ENCODE measurements around the gene PSKH1.

The PSKH1 gene

DNA sequence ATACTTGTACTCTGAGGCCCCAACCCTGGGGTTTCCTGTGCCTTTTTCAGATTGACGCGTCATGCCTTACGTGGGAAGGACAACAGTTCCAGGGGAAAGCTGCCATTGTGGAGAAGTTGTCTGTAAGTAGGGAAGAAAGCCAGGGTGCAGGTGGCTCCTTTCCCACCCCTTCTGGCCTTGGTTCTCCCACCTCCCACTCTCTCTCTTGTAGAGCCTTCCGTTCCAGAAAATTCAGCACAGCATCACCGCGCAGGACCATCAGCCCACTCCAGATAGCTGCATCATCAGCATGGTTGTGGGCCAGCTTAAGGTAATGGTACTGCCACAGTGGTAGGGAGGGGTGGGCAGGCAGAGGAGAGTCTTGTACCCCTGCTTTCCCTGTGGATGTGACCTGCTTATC is 24.8 kb upstream of the PSKH1 start:
- FAIRE-seq: no peak

DNA sequence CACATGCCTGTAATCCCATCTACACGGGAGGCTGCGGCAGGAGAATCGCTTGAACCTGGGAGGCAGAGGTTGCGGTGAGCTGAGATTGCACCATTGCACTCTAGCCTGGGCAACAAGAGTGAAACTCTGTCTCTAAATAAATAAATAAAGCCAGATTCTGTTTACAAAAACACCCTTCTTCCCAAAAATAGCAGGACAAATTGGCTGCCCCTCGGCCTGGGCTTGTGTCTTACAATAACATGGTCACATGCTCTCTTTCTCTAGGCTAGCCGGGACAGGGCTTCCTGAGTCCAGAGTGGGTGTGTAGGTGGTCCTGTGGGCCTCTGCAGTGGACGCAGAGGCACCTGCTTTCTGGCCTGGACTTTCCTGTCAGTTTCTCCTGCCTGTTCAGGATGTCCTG is 23.4 kb upstream of the PSKH1 start:
- no peak for FAIRE-seq

DNA sequence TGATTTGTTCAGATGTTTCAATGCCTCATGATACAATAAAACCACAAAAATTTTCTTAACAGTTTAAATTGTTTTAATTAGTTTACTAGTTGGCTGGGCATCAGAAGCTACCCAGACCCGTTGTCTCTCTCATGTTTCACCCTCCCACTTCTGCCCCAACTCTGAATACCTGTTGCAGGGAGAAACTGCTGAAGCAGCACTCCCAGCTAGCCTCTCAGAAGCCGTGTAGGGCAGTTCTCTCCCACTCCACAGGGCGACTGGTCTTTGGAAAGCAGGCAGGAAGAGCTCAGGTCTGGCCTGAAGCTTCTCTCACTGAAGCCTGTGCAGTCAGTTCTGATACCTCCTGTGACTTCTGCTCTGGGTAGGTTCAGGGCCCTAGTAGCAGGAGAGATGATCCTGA is 21.8 kb upstream of the PSKH1 start:
- no peak for FAIRE-seq

DNA sequence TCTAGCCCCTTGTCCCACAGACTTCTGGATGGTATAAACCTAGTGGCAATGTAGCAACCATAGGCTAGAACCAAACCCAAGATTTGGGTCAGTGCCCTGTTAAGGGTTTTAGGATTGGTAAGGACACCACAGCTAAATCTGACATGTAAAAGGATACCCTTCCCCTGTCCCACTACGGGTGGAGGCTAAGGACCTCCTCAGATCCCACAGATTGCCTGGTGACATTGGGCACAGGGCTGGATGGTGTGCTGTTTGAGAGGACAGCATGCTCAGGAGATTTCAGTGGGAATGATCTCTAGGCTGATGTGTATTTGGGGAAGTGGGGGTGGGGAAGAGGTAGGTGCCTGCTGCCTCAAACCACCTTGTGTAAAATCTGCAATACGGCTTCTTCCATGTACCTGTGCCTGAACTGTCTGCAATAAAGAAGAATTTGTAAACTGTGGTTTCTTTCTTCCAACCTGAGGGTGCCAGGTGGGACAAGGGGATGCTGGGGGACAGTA is 20.9 kb upstream of the PSKH1 start:
- no peak for FAIRE-seq

DNA sequence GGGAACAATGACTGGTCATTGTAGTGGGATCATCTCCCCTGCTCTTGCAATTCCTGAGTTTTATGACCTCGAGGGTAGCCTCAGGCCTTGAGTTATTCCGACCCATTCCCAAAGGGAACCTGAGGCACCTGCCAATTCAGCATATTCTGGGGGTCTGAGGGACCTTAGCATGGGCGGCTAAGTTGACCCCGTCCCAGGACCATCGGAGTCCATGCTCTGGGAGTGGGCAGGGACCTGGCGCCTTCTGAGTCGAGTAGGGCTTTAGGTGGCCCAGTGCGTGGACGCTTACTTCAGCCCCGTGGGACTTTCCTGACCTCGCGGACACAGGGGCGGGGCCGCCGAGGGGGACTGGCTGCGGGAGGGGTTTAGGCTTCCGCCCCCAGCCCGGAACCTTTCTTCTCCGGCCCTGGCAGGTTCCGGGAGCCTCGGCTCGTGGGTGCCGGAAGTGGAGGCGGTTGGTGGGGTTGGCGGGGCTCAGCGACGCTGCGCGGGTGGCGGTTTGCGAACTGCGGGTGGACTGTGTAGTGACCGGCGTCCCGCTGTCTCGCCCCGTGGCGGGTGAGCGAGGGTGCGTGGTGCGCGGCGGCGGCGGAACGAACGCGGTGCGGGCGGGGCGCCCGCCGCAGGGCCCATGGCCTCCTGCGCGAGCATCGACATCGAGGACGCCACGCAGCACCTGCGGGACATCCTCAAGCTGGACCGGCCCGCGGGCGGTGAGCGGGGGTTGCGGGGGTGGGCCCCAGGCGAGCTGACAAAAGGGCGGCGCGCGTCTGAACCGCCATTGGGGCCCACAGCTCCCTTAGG is 20.2 kb upstream of the PSKH1 start, which contains the start of gene EDC4:
EDC4 (plus strand) TSS at position 422 of the 804 bp plus-strand sequence; CDS start at position 632, 210 bp downstream.
- FAIRE-seq: no peak

GRCh38 chr16:67873435-67874370 is 19.4 kb upstream of the PSKH1 start:
- no peak for FAIRE-seq

- FAIRE-seq: no peak
Measured at GRCh38 chr16:67874372-67874771, 18.7 kb upstream of the PSKH1 start.

GRCh38 chr16:67877064-67877463 is 16.0 kb upstream of the PSKH1 start:
- FAIRE-seq: no peak

DNA sequence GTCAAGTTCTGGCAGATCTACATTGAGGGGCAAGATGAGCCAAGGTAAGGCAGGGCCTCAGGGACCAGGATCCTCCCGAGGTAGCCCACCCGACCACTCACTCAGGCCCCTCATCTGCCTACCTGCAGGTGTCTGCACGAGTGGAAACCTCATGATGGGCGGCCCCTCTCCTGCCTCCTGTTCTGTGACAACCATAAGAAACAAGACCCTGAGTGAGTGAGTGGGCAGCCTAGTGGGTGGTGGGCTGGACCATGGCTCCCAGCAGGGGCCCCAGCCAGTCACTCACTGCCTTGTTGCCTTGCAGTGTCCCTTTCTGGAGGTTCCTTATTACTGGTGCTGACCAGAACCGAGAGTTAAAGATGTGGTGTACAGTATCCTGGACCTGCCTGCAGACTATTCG is 14.8 kb upstream of the PSKH1 start:
- FAIRE-seq: no peak

GRCh38 chr16:67878846-67879245 is 14.2 kb upstream of the PSKH1 start:
- no peak for FAIRE-seq

DNA sequence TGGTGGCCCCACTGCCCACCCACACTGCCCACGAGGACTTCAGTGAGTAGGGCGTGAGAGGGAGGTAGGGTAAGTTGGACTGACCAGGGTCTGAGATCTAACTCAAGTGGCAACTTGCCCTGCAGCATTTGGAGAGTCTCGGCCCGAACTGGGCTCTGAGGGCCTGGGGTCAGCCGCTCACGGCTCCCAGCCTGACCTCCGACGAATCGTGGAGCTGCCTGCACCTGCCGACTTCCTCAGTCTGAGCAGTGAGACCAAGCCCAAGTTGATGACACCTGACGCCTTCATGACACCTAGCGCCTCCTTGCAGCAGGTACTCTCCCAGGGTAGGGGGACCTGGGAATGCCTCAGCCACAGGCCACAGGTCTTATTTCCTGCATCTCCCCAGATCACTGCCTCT is 13.6 kb upstream of the PSKH1 start:
- no peak for FAIRE-seq

DNA sequence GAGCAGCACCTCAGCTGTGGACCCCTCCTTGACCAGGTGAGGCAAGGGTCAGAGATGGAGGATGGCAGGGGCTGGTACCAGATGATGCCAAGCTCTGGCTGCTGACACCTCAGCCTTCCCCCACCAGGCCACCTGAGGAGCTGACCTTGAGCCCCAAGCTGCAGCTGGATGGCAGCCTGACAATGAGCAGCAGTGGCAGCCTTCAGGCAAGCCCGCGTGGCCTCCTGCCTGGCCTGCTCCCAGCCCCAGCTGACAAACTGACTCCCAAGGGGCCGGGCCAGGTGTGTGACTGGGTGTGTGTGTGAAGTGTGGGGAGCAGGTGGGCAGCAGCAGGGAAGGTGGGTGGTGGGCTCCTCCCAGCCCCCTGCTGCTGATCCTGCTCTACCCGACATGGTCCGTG is 13.1 kb upstream of the PSKH1 start:
- FAIRE-seq: no peak

- no peak for FAIRE-seq
Measured at GRCh38 chr16:67880584-67880983, 12.5 kb upstream of the PSKH1 start.

DNA sequence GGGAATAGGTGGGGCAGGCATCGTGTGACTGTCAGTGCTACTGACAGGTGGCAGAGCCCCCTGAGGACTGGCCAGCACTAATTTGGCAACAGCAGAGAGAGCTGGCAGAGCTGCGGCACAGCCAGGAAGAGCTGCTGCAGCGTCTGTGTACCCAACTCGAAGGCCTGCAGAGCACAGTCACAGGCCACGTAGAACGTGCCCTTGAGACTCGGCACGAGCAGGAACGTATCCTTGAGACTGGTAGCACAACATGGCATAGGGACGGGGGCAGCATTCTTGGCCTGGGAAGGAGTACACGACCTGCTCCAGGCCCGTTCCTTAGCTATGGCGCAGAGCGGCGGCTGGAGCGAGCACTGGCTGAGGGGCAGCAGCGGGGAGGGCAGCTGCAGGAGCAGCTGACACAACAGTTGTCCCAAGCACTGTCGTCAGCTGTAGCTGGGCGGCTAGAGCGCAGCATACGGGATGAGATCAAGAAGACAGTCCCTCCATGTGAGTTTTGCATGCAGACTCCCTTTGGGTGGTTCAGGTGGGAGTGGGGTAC is 11.4 kb upstream of the PSKH1 start:
- no peak for FAIRE-seq

- no peak for FAIRE-seq
Measured at GRCh38 chr16:67882374-67883145, 10.5 kb upstream of the PSKH1 start.

- FAIRE-seq: no peak
Measured at GRCh38 chr16:67883146-67883871, 9.7 kb upstream of the PSKH1 start.

- no peak for FAIRE-seq
Measured at GRCh38 chr16:67883872-67884261, 9.2 kb upstream of the PSKH1 start.

DNA sequence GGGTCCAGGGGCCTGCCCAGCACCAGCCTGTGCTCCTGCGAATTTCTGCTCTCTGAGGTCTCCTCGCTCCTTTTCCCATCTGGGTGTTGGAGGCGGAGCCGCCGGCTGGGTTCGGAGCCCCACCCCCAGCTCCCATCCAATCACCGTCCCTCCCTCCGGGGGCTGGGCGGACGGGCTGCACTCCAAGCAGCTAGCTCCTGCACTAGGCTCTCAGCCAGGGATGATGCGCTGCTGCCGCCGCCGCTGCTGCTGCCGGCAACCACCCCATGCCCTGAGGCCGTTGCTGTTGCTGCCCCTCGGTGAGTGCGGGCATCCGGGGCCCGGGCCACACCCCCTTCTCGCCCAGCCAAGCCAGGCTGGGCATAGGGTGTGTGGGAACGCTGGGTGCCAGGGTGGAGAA is 8.4 kb upstream of the PSKH1 start, which contains the start of gene NRN1L:
NRN1L (plus strand) TSS at position 202 of the 400 bp plus-strand sequence; CDS start at position 221, 19 bp downstream.
- FAIRE-seq: no peak

- no peak for FAIRE-seq
Measured at GRCh38 chr16:67885545-67885944, 7.5 kb upstream of the PSKH1 start.

- no peak for FAIRE-seq
Measured at GRCh38 chr16:67885976-67886375, 7.1 kb upstream of the PSKH1 start.

DNA sequence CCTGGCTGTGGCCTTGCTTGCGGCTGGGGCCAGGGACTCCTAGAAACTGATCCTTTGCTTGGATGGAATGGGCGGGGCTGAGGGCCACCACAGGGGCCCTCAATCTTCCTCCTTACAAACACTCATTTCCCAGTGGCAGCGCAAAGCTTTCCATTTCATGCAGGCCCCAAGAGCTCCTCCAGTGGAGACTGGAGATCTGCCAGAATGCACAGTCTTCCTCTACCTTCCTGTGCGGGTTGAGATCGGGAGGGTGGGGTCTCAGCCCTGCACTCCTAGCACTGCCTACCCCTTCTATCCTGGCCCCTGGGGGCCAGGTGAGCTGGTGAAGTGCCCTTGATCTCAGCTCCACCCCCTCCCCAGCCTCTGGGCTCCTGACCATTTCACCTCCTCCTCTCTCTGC is 6.7 kb upstream of the PSKH1 start:
- FAIRE-seq: no peak

GRCh38 chr16:67888331-67888730 is 4.7 kb upstream of the PSKH1 start:
- no peak for FAIRE-seq

Measured in islet of Langerhans (tissue), 1 donor.